Kidney (tissue), 14 donors: Measurements from ENCODE around the gene CHSY3. TPM values are rescaled to one million over a fixed set of nuclear protein-coding genes. Genes with fewer than 3 reads are reported as not detected.
A peak's percentile ranks its signal among the peaks of the same experiment; 100 is the strongest.

Source experiments
- DNase-seq, 5 donors: peaks; one replicate each; pipeline ENCODE4 v3.0.0-alpha.2; 2013 to 2020
- FAIRE-seq: peaks from 2 replicates; lab custom pipeline; 2012; peaks lifted over from hg19 to GRCh38; lab: Jason Lieb, UNC
- H3K27ac ChIP-seq, 2 donors: one replicate each; pipeline ENCODE4 v1.7.0; 2013; ENCODE audit warnings: low read depth in 2 of 2, low read length in 2 of 2, inconsistent platforms in 1 of 2
- H3K27me3 ChIP-seq: one replicate; pipeline ENCODE4 v1.7.1; 2013; ENCODE audit warnings: low read length, inconsistent platforms; ENCODE audit not compliant: control insufficient read depth, insufficient read depth
- H3K36me3 ChIP-seq, 3 donors: one replicate each; pipeline versions ENCODE4 v1.7.0 to v1.7.1; 2013; ENCODE audit warnings: low read length in 3 of 3, control low read depth in 1 of 3, inconsistent platforms in 1 of 3; ENCODE audit not compliant: insufficient read depth in 3 of 3, control insufficient read depth in 2 of 3
- H3K4me1 ChIP-seq, 3 donors: one replicate each; pipeline versions ENCODE4 v1.7.0 to v1.7.1; 2013; ENCODE audit warnings: low read length in 3 of 3, inconsistent platforms in 1 of 3, low read depth in 1 of 3; ENCODE audit not compliant: control insufficient read depth in 2 of 3, insufficient read depth in 2 of 3
- H3K4me3 ChIP-seq, 3 donors: one replicate each; pipeline versions ENCODE4 v1.7.0 to v1.8.1; 2013; ENCODE audit warnings: low read length in 3 of 3, control low read depth in 1 of 3, inconsistent platforms in 1 of 3
- H3K9ac ChIP-seq, 3 donors: one replicate each; pipeline versions ENCODE4 v1.7.0 to v1.7.1; 2013; ENCODE audit warnings: low read length in 3 of 3, control low read depth in 1 of 3, inconsistent platforms in 1 of 3
- H3K9me3 ChIP-seq, 3 donors: one replicate each; pipeline versions ENCODE4 v1.7.0 to v1.7.1; 2013; ENCODE audit warnings: low read length in 3 of 3, control low read depth in 1 of 3, inconsistent platforms in 1 of 3; ENCODE audit not compliant: control insufficient read depth in 2 of 3, insufficient read depth in 1 of 3
- CTCF ChIP-seq: IDR thresholded peaks from 3 replicates; pipeline ENCODE4 v1.5.1; 2012; ENCODE audit warnings: mild to moderate bottlenecking, moderate library complexity, borderline replicate concordance; ENCODE audit not compliant: insufficient read depth; ENCODE audit errors: extremely low read depth
- intact Hi-C: fragments of 100-400 bp; cut with DNase I; formaldehyde crosslinking; loops from one replicate; pipeline ENCODE4 v1.11.1; 2022
- polyA plus RNA-seq: library from polyadenylated mRNA; stranded (reverse); fragments of 350-450 nt; fragmentation: Illumina TruSeq; extraction: RNeasy Lipid Tissue Mini Kit (QIAGEN cat#74804); gene quantifications from one replicate; pipeline ENCODE4 v1.2.3, GENCODE V29; 2014; ENCODE audit warnings: low read depth, low replicate concordance; ENCODE audit not compliant: insufficient read depth
- total RNA-seq: library from RNA; stranded (reverse); fragmentation: NEBNext Ultra II Directional; extraction: Animal tissue kit (Norgen Biotek cat#: 25700); gene quantifications from one replicate; pipeline ENCODE4 v1.2.1, GENCODE V29; 2021
- donor health status: control.
- donor health status: control.
- donor health status: control.
- donor health status: control.
- donor health status: control.
- donor health status: DM: yes; HTN: yes; CAD: no.
- donor health status: Normal renal cell carcinoma (clear cell type).

CHSY3 gene
- total and polyA plus RNA-seq, 2 donors from 2014 or later = 0.13 to 3.0 TPM

- intact Hi-C loops = no loop called here
- no peaks in the 10 kb centered on the region for H3K36me3 ChIP-seq
- H3K27me3 ChIP-seq = no peaks in the 10 kb centered on the region
- H3K4me1 ChIP-seq = no peaks in the 10 kb centered on the region
- TF ChIP-seq CTCF = no peak
- peak; percentile 41 for FAIRE-seq
- H3K9me3 ChIP-seq = no peaks in the 10 kb centered on the region
- no peak for DNase-seq
- H3K4me3 ChIP-seq = no peak overlapping the region
- H3K9ac ChIP-seq = no peak overlapping the region
- H3K27ac ChIP-seq = no peak overlapping the region
These were observed 73.5 kb downstream of the CHSY3 start for GRCh38 chr5:129977810-129978209.

GRCh38 chr5:129978270-129978669 lies 74.0 kb downstream of the CHSY3 start:
- Histone ChIP-seq H3K27ac (no peak overlapping the region), H3K4me3 (no peak overlapping the region), H3K27me3 (no peaks in the 10 kb centered on the region), H3K9me3 (no peaks in the 10 kb centered on the region), H3K36me3 (no peaks in the 10 kb centered on the region), H3K4me1 (no peaks in the 10 kb centered on the region), H3K9ac (no peak overlapping the region)
- TF ChIP-seq CTCF = no peak
- intact Hi-C loops = no loop called here
- FAIRE-seq (no peak), DNase-seq (no peak)

GRCh38 chr5:129988453-129988852 lies 84.2 kb downstream of the CHSY3 start:
- intact Hi-C loops = no loop called here
- no peaks in the 10 kb centered on the region for H3K27me3 ChIP-seq
- no peak for FAIRE-seq
- no peaks in the 10 kb centered on the region for H3K36me3 ChIP-seq
- no peak overlapping the region for H3K27ac ChIP-seq
- H3K4me1 ChIP-seq = no peaks in the 10 kb centered on the region
- TF ChIP-seq CTCF = no peak
- no peak for DNase-seq
- H3K9me3 ChIP-seq = peaks cover 2 to 11% (median 5%) of the 10 kb centered on the region in 3 donors
- H3K9ac ChIP-seq = no peak overlapping the region
- no peak overlapping the region for H3K4me3 ChIP-seq

GRCh38 chr5:129991780-129992179 lies 87.5 kb downstream of the CHSY3 start:
- Histone ChIP-seq H3K9me3 (no peaks in the 10 kb centered on the region), H3K27ac (no peak overlapping the region), H3K27me3 (no peaks in the 10 kb centered on the region), H3K4me1 (no peaks in the 10 kb centered on the region), H3K4me3 (no peak overlapping the region), H3K9ac (no peak overlapping the region), H3K36me3 (no peaks in the 10 kb centered on the region)
- DNase-seq = no peak
- TF ChIP-seq CTCF = no peak
- intact Hi-C loops = no loop called here
- FAIRE-seq = no peak
